Fibroblast of lung (primary cell): ENCODE measurements around the gene GPC3.
"Not testable (repeated sequence)": the region's sequence is repeated elsewhere in the genome, so short reads cannot be mapped to it uniquely, and the experiment has no call there.

Experiments used
- CTCF ChIP-seq, 2 donors: IDR thresholded peaks in 1 of 2; conservative IDR thresholded peaks in 1 of 2; 1 replicate in 1 of 2; 2 replicates in 1 of 2; pipeline ENCODE4 v1.5.1; 2011 to 2012; ENCODE audit warnings: low read length in 2 of 2, control low read depth in 1 of 2, inconsistent platforms in 1 of 2, low read depth in 1 of 2, mild to moderate bottlenecking in 1 of 2
- EZH2 ChIP-seq: IDR thresholded peaks from 2 replicates; pipeline ENCODE4 v1.5.1; 2012; ENCODE audit warnings: low read length, control low read depth, mild to moderate bottlenecking; ENCODE audit errors: missing control alignments

- not testable (repeated sequence) for TF ChIP-seq CTCF (conservative IDR thresholded peaks at IDR 0.05 in 1 of 2, IDR thresholded peaks at IDR 0.05 in 1 of 2; ENCODE audit: low read depth in 1 of 2, low read length in 2 of 2); EZH2
These were observed 458.6 kb downstream of the GPC3 start for GRCh38 chrX:133526773-133527172.
